GM19023 (cell line): Measurements from ENCODE around the gene NEURL1.

Experiments used
- ATAC-seq: cut with Tn5 transposase; IDR thresholded peaks from one replicate; pipeline ENCODE4 v1.9.1; 2021; ENCODE audit warnings: mild to moderate bottlenecking, moderate library complexity; ENCODE audit not compliant: unreplicated experiment

Gene NEURL1

GRCh38 chr10:103543617-103544525, 50.4 kb downstream of the NEURL1 start:
- no peak for ATAC-seq

GRCh38 chr10:103544657-103545310, 51.3 kb downstream of the NEURL1 start:
- ATAC-seq, result no peak

- no peak for ATAC-seq
These were observed 51.9 kb downstream of the NEURL1 start for GRCh38 chr10:103545366-103545765.

- no peak for ATAC-seq
These were observed 52.3 kb downstream of the NEURL1 start for GRCh38 chr10:103545771-103546281.

GRCh38 chr10:103546401-103546800, 52.9 kb downstream of the NEURL1 start:
- no peak for ATAC-seq

GRCh38 chr10:103547391-103547946, 54.0 kb downstream of the NEURL1 start:
- ATAC-seq, result no peak

GRCh38 chr10:103548006-103548405, 54.5 kb downstream of the NEURL1 start:
- no peak for ATAC-seq

- no peak for ATAC-seq
These were observed 55.3 kb downstream of the NEURL1 start for GRCh38 chr10:103548581-103549348.

GRCh38 chr10:103549349-103549685, 55.8 kb downstream of the NEURL1 start:
- no peak for ATAC-seq

- no peak for ATAC-seq
These were observed 56.7 kb downstream of the NEURL1 start for GRCh38 chr10:103550229-103550628.

GRCh38 chr10:103551619-103552602, 58.4 kb downstream of the NEURL1 start:
- no peak for ATAC-seq

- no peak for ATAC-seq
These were observed 59.6 kb downstream of the NEURL1 start for GRCh38 chr10:103552856-103553742.

- no peak for ATAC-seq
These were observed 60.4 kb downstream of the NEURL1 start for GRCh38 chr10:103553743-103554487.

GRCh38 chr10:103554488-103555324, 61.2 kb downstream of the NEURL1 start:
- ATAC-seq, result no peak

- no peak for ATAC-seq
These were observed 61.8 kb downstream of the NEURL1 start for GRCh38 chr10:103555325-103555649.

GRCh38 chr10:103555712-103556111, 62.2 kb downstream of the NEURL1 start:
- no peak for ATAC-seq

- no peak for ATAC-seq
These were observed 63.0 kb downstream of the NEURL1 start for GRCh38 chr10:103556383-103557007.
